ENCODE data around the gene OGFOD3. TPM values are rescaled to one million over a fixed set of nuclear protein-coding genes. Genes with fewer than 3 reads are reported as not detected.

OGFOD3 gene
- total RNA-seq, 4 donors from 2014 or later, result 22.9 to 31.6 (median 28.6) TPM

DNA sequence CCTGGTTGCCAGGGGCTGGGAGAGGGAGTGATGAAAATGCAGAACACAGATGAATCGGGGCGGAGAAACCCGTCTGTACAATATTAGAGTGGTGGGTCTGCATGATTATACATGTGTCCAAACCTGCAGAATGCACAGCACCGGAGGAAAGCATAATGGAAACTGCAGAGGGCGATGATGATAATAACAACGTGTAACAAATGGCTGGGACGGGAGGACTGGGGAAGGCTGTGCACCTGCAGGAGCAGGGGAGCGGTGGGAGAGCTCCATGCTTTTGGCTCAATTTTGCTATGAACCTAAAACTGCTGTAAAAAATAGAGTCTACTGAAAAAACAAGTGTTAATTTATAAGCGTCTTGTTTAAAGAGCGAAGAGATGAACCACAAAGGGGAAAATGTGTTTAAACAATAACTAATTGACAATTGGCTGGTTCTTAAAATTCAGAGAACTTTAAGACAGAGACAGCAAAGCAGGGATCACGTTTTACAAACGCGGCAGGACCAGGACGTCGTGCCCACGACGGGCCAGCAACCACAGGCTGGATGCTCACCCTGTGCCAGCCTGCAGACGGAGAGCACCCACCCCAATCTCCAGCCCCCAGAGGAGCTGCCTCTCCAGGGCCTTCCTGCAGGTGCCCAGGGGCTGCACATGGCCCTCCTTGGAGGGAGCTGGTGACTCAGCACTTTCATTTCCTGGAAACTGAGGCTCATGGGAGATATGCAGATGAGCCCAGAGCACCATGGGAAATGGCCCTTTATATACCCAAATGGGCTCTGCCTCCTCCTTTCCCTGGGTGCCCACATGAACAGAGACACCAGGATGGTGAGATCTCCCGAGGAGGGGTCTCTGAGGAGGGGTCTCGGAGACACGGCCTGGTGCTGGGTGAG lies 59.7 kb downstream of the OGFOD3 start, which contains the start of gene TEX19:
Gene TEX19, plus strand, starts transcription at position 783 of the 886 bp plus-strand sequence. CDS start 2,904 bp downstream, outside the sequence.
- no peak for DNase-seq (ENCODE audit: low spot score)
- TF ChIP-seq, protein P1, sequence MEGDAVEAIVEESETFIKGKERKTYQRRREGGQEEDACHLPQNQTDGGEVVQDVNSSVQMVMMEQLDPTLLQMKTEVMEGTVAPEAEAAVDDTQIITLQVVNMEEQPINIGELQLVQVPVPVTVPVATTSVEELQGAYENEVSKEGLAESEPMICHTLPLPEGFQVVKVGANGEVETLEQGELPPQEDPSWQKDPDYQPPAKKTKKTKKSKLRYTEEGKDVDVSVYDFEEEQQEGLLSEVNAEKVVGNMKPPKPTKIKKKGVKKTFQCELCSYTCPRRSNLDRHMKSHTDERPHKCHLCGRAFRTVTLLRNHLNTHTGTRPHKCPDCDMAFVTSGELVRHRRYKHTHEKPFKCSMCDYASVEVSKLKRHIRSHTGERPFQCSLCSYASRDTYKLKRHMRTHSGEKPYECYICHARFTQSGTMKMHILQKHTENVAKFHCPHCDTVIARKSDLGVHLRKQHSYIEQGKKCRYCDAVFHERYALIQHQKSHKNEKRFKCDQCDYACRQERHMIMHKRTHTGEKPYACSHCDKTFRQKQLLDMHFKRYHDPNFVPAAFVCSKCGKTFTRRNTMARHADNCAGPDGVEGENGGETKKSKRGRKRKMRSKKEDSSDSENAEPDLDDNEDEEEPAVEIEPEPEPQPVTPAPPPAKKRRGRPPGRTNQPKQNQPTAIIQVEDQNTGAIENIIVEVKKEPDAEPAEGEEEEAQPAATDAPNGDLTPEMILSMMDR (IDR thresholded peaks at IDR 0.05), result no peak

DNA sequence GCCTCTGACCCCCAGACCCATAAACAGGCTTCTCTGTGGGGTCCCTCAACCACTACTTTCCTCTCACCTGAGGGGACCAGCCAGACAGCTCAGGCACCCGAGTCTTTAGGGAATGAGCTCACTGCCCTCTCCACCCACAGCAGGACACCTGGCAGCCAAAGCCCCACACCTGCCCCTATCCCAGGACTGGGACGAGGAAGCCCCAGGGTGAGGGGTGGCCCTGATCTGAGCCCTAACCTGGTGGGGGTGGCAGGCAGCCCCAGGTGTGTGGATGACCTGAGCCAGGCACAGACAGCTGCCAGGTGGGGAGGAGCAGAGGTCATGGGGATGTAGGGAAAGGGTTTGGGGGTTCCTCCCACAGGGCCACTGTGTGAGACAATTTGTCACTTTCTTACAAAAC lies 61.0 kb downstream of the OGFOD3 start:
- ATAC-seq (ENCODE audit: low FRiP score) (no peak), DNase-seq (ENCODE audit: low spot score) (no peak)
- TF ChIP-seq, protein P1 (IDR thresholded peaks at IDR 0.05), result no peak

More for the DNA sequence above, 59.7 kb downstream of the OGFOD3 start, which contains the start of gene TEX19:
- ATAC-seq (ENCODE audit: low FRiP score), result no peak

DNA sequence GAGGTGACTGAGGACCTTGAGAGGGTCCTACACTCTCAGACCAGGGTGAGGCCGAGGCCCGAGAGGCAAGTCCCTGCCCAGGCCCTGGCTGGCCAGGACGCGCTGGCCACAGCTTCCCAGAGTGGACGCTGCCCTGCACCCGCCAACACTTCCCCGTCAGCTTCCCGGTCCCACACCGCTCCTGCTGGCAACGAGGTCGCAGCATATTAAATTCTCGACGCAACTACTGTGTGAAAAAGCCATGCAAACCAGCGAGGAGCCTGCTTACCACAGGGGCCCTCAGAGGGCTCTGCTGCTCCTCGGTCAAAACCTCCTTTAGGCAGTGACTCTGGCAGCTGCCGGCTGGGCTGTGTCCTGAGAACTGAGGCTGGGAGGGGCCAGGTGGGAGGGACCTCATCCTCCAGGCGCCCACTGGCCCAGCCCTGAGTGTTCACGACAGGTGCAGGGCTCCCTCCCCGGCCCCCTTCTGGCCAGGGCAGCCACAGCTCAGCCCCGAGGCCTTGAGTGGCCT lies 61.5 kb downstream of the OGFOD3 start:
- DNase-seq (ENCODE audit: low spot score), result no peak
- TF ChIP-seq, protein P1 (IDR thresholded peaks at IDR 0.05), result no peak
- ATAC-seq (ENCODE audit: low FRiP score), result no peak

DNA sequence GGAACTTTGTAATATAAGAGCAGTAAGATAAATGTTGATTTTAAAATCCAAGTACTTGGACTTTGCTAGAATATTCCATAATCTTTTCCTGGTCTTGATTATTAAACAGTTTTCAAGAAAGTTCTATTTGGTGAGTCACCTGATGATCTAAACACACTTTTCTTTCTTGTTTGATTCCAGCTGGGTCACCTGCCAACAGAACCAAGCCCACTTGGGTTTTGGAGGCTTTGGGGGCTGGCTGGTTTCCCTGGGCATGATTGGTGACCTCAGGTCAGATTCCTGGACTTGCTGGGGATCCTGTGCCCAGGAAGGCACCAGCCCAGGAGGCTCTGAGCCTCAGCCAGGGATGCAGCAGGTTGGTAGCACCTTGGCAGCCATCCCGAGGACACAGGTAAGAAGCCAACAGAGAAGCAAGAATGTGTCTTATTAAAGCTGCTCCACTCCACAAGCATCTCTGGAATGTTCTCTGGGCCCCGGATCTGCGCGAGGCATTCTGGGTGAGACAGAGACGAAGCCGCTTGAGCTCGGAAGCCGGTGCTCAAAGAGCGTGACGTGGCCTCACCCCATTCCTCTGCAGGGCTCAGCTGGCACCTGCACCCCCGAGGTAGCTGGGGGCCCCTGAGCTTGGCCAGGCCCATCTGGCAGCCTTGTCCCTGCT lies 62.5 kb downstream of the OGFOD3 start:
- peak; percentile 31 for ATAC-seq (ENCODE audit: low FRiP score)
- TF ChIP-seq, protein P1 (IDR thresholded peaks at IDR 0.05), result no peak
- no peak for DNase-seq (ENCODE audit: low spot score)

DNA sequence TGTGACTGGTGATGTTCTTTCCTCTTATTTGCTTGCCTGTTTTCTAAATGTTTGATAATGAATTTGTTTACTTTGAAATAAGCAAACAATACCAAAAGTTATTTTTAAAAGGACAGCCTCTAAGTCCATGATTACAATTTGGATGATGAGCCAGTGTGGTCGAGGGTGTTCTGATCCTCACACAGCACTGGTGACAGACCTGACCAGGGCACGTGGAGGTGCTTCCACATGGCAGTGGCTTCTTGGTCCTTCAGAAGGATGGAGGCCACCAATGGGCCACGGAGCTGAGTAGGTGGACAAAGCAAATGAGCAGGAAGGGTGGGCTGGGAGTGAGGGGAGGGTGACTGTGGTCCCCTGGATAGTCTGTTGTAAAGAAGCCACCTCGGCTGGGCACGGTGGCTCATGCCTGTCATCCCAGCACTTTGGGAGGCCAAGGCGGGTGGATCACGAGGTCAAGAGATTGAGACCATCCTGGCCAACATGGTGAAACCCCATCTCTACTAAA lies 63.5 kb downstream of the OGFOD3 start:
- no peak for ATAC-seq (ENCODE audit: low FRiP score)
- TF ChIP-seq, protein P1 (IDR thresholded peaks at IDR 0.05), result no peak
- DNase-seq (ENCODE audit: low spot score), result no peak

DNA sequence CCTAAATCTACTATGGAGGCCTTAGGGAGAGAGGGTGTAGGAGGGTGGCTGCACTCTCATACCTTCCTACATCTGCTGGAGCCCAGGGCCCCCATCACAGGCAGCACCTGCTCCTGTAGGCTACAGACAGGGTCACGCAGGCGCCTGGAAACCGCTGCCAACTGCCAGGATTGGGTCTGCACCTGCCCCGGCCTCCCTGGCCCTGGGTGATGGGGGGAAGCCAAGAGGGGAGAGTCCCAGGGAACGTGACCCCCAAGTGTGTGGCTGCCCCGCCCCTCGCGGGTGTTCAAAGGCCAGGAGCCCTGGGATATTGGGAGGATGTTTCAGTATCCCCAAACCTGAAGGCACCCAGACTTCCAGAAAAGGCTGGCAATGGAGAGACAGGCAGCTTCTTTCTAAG lies 64.9 kb downstream of the OGFOD3 start:
- no peak for ATAC-seq (ENCODE audit: low FRiP score)
- TF ChIP-seq, protein P1 (IDR thresholded peaks at IDR 0.05), result no peak
- DNase-seq (ENCODE audit: low spot score), result no peak

Measured in omental fat pad (tissue), 4 donors.